Inflammatory macrophage treated with lipopolysaccharide for 1 hour (primary cell): ENCODE data around the gene SCRT2.
"Not testable (repeated sequence)": the region's sequence is repeated elsewhere in the genome, so short reads cannot be mapped to it uniquely, and the experiment has no call there.

Source experiments
- DNase-seq, 2 donors: peaks; one replicate each; pipeline ENCODE4 v3.0.0-alpha.2; 2020 to 2022

SCRT2 gene

GRCh38 chr20:699811-700338, 24.3 kb upstream of the SCRT2 start:
- DNase-seq, result no peak

- DNase-seq, result no peak
Observed at GRCh38 chr20:699342-699741, 23.7 kb upstream of the SCRT2 start.

- no peak for DNase-seq
Observed at GRCh38 chr20:698276-698675, 22.7 kb upstream of the SCRT2 start.

- no peak for DNase-seq
Observed at GRCh38 chr20:697826-698225, 22.2 kb upstream of the SCRT2 start.

- no peak for DNase-seq
Observed at GRCh38 chr20:695165-695866, 19.7 kb upstream of the SCRT2 start.

GRCh38 chr20:694496-694895, 18.9 kb upstream of the SCRT2 start:
- DNase-seq, result no peak

- DNase-seq, result not testable (repeated sequence)
Observed at GRCh38 chr20:693786-694185, 18.2 kb upstream of the SCRT2 start.

GRCh38 chr20:692044-692443, 16.4 kb upstream of the SCRT2 start:
- DNase-seq, result no peak

- DNase-seq, result no peak
Observed at GRCh38 chr20:689947-690346, 14.3 kb upstream of the SCRT2 start.

GRCh38 chr20:689348-689747, 13.7 kb upstream of the SCRT2 start:
- DNase-seq, result no peak

- DNase-seq, result no peak
Observed at GRCh38 chr20:688809-689212, 13.2 kb upstream of the SCRT2 start.

- no peak for DNase-seq
Observed at GRCh38 chr20:687468-688203, 12.0 kb upstream of the SCRT2 start.

- DNase-seq, result no peak
Observed at GRCh38 chr20:684676-685319, 9.2 kb upstream of the SCRT2 start.

- DNase-seq, result no peak
Observed at GRCh38 chr20:682123-682522, 6.5 kb upstream of the SCRT2 start.

- no peak for DNase-seq
Observed at GRCh38 chr20:680638-681187, 5.1 kb upstream of the SCRT2 start.

- DNase-seq, result peak; percentile 62 to 75
Observed at GRCh38 chr20:677957-678356, 2.4 kb upstream of the SCRT2 start.

GRCh38 chr20:676967-677366, 1.4 kb upstream of the SCRT2 start:
- no peak for DNase-seq

GRCh38 chr20:676315-676937, 824 bp upstream of the SCRT2 start:
- DNase-seq, result peak; percentile 65 to 70

GRCh38 chr20:675033-675452, 559 bp downstream of the SCRT2 start:
- no peak for DNase-seq

GRCh38 chr20:673603-674001, 2.0 kb downstream of the SCRT2 start:
- DNase-seq, result no peak

GRCh38 chr20:672963-673602, 2.5 kb downstream of the SCRT2 start:
- no peak for DNase-seq

- DNase-seq, result no peak
Observed at GRCh38 chr20:671252-672030, 4.2 kb downstream of the SCRT2 start.
